Measurements from ENCODE around the gene RAD51B.

DNA sequence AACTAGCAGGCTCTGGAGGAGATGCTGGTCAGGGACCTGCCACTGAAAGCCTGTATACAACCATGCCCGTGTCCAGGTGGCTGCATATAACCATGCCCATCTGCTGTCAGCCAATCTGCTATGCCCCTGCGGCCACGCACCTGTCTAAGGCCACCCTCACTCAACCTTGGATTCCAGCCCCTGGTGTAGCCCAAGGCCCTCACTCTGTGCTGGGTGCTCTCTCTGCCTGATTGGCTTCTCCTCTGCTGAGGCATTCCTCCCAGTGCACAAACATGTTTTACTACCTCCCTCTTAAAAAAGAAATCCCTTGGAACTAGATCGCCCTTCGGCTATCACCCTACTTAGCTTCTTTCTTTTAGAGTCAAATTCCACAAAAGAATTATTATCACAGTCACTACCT is 927.8 kb downstream of the RAD51B start:
- TF ChIP-seq ZNF274 (IDR thresholded peaks at IDR 0.05; ENCODE audit: low read depth, low read length) (no peak), YY1 (IDR thresholded peaks at IDR 0.05; ENCODE audit: insufficient read depth, insufficient read length) (no peak)
